ENCODE data around the gene TMEM187.
"Not testable (repeated sequence)": the region's sequence is repeated elsewhere in the genome, so short reads cannot be mapped to it uniquely, and the experiment has no call there.

TMEM187 gene

GRCh38 chrX:153993079-153993478, 20.5 kb downstream of the TMEM187 start:
- TF ChIP-seq REST (IDR thresholded peaks at IDR 0.05; ENCODE audit: insufficient replicate concordance, low read depth) (no peak), SPI1 (IDR thresholded peaks at IDR 0.05; ENCODE audit: borderline replicate concordance, low read depth) (no peak), POLR2AphosphoS5 (IDR thresholded peaks at IDR 0.05; ENCODE audit: low read depth) (no peak), GABPA (IDR thresholded peaks at IDR 0.05; ENCODE audit: low read depth) (no peak)
- TF ChIP-seq, protein P1, sequence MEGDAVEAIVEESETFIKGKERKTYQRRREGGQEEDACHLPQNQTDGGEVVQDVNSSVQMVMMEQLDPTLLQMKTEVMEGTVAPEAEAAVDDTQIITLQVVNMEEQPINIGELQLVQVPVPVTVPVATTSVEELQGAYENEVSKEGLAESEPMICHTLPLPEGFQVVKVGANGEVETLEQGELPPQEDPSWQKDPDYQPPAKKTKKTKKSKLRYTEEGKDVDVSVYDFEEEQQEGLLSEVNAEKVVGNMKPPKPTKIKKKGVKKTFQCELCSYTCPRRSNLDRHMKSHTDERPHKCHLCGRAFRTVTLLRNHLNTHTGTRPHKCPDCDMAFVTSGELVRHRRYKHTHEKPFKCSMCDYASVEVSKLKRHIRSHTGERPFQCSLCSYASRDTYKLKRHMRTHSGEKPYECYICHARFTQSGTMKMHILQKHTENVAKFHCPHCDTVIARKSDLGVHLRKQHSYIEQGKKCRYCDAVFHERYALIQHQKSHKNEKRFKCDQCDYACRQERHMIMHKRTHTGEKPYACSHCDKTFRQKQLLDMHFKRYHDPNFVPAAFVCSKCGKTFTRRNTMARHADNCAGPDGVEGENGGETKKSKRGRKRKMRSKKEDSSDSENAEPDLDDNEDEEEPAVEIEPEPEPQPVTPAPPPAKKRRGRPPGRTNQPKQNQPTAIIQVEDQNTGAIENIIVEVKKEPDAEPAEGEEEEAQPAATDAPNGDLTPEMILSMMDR (IDR thresholded peaks at IDR 0.05; ENCODE audit: insufficient read depth, low read length) = no peak
- no peak for DNase-seq (ENCODE audit: low read depth in 1 of 2, low spot score in 1 of 2)
- H3K4me3 ChIP-seq (replicated peaks; ENCODE audit: insufficient read depth, low read length) = no peak overlapping the region
- H3K27ac ChIP-seq (replicated peaks) = no peak overlapping the region
- no peaks in the 10 kb centered on the region for H3K27me3 ChIP-seq (ENCODE audit: insufficient read depth, poor library complexity, severe bottlenecking)

GRCh38 chrX:153993978-153994377, 21.4 kb downstream of the TMEM187 start:
- no peak for DNase-seq (ENCODE audit: low read depth in 1 of 2, low spot score in 1 of 2)
- no peak for TF ChIP-seq SPI1 (IDR thresholded peaks at IDR 0.05; ENCODE audit: borderline replicate concordance, low read depth)
- no peak for TF ChIP-seq GABPA (IDR thresholded peaks at IDR 0.05; ENCODE audit: low read depth)
- TF ChIP-seq POLR2AphosphoS5 (IDR thresholded peaks at IDR 0.05; ENCODE audit: low read depth) = no peak
- TF ChIP-seq REST (IDR thresholded peaks at IDR 0.05; ENCODE audit: insufficient replicate concordance, low read depth) = no peak
- TF ChIP-seq, protein P1 (IDR thresholded peaks at IDR 0.05; ENCODE audit: insufficient read depth, low read length) = no peak
- no peak overlapping the region for H3K27ac ChIP-seq (replicated peaks)
- no peak overlapping the region for H3K4me3 ChIP-seq (replicated peaks; ENCODE audit: insufficient read depth, low read length)
- no peaks in the 10 kb centered on the region for H3K27me3 ChIP-seq (ENCODE audit: insufficient read depth, poor library complexity, severe bottlenecking)

- not testable (repeated sequence) for DNase-seq (ENCODE audit: low read depth in 1 of 2, low spot score in 1 of 2); H3K27ac ChIP-seq (replicated peaks); H3K27me3 ChIP-seq (ENCODE audit: insufficient read depth, poor library complexity, severe bottlenecking); H3K4me3 ChIP-seq (replicated peaks; ENCODE audit: insufficient read depth, low read length)
These were observed 21.8 kb downstream of the TMEM187 start for GRCh38 chrX:153994398-153994797.

DNA sequence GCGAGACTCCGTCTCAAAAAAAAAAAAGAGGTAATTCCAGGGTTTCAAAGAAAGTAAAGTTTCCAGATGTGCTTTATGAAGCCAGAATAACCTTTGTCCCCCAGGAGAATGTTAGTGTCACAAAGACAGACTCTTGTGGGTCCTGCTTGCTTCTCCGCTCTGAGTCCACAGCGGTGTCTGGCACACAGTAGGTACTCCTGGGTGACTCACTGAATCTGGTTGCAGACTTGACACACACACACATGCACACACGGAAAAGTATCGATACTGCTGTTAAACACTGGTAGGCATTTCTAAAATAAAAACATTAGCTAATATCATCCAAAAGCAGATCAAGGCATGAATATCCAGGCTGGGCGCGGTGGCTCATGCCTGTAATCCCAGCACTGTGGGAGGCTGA, 22.9 kb downstream of the TMEM187 start:
- TF ChIP-seq SPI1 (IDR thresholded peaks at IDR 0.05; ENCODE audit: borderline replicate concordance, low read depth) = no peak
- no peak for TF ChIP-seq REST (IDR thresholded peaks at IDR 0.05; ENCODE audit: insufficient replicate concordance, low read depth)
- TF ChIP-seq GABPA (IDR thresholded peaks at IDR 0.05; ENCODE audit: low read depth) = no peak
- no peak for TF ChIP-seq POLR2AphosphoS5 (IDR thresholded peaks at IDR 0.05; ENCODE audit: low read depth)
- TF ChIP-seq, protein P1 (IDR thresholded peaks at IDR 0.05; ENCODE audit: insufficient read depth, low read length) = no peak
- no peaks in the 10 kb centered on the region for H3K27me3 ChIP-seq (ENCODE audit: insufficient read depth, poor library complexity, severe bottlenecking)
- DNase-seq (ENCODE audit: low read depth in 1 of 2, low spot score in 1 of 2) = no peak
- H3K4me3 ChIP-seq (replicated peaks; ENCODE audit: insufficient read depth, low read length) = no peak overlapping the region
- no peak overlapping the region for H3K27ac ChIP-seq (replicated peaks)

All from HL-60 (cell line).